HG02938 (cell line): ENCODE measurements around the gene TRPV5.

Experiments used
- ATAC-seq: cut with Tn5 transposase; IDR thresholded peaks from one replicate; pipeline ENCODE4 v1.9.1; 2021; ENCODE audit warnings: mild to moderate bottlenecking, moderate library complexity; ENCODE audit not compliant: unreplicated experiment

Gene TRPV5

DNA sequence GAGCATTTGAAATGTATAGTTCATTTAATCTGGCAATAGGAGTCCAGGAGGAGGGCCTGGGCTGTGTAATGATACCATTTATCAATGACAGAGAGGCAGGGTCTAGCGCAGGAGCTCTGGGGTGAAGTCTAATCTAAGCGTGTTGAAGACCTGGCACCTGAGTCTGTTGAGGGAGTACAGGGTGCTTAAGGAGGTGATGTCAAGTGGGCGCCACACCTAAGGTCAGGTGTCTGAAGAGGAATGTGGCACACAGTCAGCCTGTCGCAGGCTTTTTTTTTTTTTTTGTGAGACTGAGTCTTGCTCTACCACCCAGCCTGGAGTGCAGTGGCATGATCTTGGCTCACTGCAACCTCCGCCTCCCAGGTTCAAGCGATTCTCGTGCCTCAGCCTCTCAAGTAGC lies 8.0 kb upstream of the TRPV5 start:
- ATAC-seq, result no peak

DNA sequence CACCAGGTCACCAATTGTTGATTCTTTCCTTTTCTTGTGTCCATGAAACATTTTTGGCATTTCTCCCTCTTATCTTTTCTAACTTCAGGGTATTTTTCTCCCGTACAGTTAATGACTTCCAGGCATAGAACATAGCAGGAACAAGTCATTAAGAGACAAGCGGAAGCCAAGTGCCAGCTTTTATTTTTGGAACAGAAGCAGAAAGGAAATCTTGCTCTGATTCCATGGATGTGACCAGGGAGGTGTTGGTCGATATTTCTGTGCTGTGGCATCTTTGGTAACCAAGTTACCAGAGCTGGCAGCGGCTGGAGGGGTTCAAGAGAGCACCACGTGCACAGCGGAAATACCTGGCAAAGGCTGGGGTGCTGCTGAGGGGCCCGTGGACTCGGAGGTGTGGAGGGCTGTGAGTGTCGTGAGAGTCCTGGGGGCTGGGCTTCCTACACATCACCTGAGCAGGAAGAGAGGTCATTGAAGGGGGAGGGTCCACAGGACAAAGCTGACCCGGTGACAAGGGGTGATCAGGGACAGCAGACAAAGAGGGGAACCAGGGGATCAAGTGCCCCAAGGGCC lies 7.5 kb upstream of the TRPV5 start:
- ATAC-seq, result no peak

DNA sequence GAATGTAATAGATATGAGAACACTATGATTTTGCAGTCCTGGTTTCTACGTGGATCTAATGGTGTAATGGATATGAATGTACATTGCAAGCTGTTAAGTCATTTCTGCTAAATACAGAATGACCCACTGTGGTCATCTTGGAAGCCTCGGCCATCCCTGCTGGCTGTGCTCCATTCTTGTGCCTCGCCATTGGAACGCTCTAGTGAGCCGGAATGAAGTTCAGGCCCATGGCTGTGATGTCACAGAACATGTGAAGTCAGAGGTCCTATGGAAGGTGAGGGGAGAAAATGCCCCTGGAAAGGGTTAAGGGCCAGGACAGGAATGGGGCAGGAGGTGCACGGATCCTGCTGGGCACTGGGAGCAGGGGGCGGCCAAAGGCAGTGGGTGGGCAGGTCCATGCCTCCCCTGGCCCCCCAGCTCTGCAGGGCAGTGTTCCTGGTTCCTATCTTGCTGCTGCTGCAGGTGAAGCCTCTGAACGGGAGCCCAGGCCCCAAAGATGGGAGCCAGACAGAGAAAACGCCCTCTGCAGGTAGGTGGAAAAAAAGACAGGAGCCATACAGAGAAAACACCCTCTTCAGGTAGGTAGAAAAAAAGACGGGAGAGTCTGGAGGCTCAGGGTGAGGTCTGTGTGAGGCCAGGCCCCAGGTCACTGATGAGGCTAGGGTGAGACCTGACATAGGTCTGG lies 5.8 kb upstream of the TRPV5 start, which contains the start of gene LLCFC1:
LLCFC1 (plus strand) TSS at position 259 of the 685 bp plus-strand sequence; CDS start at position 397, 138 bp downstream.
- no peak for ATAC-seq

DNA sequence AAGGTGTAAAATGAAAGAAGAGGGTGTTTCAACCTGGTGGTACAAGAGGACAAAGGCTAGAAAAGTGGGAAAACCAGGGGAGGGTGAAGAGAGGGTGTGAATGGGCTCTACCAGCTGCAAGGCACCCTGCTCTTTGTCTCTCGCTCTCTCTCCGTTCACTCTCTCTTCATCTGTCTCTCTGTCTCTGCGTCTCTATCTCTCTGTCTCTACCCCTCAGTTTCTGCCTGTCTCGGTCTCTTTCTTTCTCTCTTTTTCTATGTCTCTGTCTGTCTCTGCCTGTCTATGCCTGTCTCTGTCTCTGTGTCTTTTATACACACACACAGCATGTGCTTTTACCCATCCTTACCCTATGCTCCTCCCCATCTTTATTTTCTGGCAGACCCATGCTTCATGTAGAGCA lies 5.1 kb upstream of the TRPV5 start:
- no peak for ATAC-seq

DNA sequence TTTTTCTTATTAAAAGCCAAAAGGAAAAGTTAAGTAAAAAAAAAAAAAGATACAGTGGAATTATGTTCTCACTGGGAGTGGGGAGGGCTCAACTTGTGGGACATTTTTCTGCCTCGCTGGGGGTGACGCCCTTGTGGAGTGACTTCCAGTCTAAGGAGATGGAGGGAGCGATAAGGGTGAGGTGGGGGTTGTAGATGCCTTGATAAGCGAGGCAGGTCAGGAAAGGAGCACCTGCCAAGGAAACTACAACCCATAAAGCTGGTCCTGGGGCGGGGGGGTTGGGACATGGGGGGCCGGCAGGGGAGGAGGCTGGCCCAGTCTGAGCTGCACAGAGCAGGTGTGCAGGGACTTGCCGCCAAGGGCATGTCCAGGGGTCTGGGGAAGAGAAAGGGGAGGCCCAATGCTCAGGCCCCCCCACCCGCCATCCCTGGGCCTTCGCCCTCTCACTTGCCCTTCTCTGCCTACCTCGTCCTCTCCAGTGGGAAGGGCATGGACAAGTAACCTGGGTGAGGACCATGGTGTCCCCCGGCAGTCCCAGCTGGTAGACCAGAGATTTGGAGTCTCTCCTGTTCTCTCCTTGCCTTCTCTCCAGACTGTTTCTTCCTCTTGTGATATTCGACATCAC lies 2.5 kb upstream of the TRPV5 start:
- ATAC-seq, result no peak

DNA sequence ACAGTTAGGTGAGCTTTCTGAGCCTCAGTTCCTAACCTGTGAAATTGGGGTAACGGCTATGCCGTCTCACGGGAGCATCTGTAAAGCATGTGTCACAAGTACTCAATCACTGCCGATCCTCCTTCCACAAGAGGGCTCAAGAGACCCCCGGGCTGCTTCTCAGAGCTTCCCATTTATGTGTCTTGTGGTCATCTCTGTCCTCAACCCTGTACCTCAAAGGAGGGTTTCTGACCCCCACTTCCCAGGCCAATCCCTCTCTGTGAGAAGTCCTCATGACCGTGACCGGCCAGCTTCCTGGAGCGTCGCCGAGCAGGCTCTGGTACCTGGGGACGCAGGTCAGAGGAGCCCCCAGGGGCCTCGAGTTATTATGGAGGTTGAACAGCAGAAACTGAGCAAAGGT lies 510 bp upstream of the TRPV5 start:
- no peak for ATAC-seq

DNA sequence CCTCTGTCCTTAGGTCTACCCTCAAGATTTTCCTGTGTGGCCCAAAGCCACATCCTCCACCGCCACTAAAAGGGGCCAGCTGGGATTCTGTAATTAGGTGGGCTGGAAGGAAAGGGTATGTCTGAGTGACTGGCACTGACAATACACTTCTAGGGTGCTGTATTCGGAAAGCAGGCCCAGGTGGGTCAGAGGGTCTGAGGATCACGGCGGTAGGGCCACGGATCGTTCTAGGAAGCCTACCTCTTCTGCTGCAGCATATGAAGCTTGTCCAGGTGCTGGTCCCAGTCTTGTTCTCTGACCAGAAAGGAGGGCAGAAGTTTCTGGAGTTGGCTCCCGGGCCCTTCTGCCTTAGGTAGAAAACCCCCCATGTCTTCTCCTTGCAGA lies 462 bp downstream of the TRPV5 start:
- no peak for ATAC-seq

DNA sequence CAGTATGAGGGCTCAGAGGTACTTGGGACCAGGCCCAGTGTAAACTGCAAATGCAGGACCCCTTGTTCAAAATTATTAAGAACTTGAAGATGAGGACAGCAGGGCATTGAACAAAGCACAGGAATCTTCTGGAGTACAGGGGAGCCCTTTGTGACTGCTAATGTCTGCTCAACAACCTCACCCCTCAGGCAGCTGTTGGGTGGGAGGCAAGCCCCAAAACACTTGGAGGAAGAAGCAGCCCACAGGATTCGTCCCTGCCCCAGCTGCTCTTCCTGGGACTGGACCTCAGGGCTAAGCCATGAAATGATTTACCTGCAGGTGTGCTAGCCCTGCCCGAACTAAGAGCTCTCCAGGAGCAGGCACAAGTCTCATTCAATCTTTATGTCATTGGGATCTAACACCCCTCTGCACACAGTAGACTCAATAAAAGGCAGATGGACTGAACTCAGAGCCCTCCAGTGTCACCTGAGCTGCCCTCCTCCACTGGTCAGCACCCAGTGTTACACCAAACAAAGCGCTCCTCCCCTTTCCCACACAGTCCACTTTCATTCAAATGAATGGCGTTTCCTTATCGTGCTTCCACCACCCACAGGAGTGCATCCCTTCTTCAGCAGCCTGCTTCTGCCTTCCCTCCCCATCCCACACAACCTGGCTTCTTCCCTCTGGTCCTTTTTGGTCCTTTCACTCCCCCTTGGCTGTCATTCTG lies 1.0 kb downstream of the TRPV5 start:
- ATAC-seq, result no peak

DNA sequence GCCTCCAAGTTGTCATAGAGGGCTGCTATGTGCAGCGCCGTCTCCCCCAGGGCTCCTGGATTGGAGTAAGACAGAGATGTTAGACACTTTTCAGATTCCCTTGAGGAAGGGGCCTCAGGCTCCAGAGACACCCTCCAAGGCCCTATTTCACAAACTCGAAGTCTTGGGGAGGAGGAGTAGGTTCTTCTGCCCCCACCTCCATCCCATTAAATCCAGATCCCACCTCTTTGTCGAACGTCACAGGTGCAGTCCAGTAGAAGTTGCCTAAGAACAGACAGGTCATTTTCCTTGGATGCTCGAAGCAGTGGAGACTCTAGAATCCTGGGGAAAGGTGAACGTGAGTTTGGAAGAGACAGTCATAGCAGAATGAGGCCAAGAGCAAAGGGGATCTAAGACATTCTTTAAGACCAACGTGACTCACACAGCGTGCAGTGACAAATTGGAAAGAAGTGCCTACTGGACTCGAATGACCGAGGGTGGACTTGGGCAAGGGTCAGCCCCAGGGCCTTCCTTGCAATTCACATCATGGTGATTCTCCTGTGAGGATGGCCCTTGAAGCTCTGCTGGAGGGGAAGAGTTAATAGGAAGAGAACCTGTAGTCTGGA lies 3.3 kb downstream of the TRPV5 start:
- ATAC-seq, result no peak

DNA sequence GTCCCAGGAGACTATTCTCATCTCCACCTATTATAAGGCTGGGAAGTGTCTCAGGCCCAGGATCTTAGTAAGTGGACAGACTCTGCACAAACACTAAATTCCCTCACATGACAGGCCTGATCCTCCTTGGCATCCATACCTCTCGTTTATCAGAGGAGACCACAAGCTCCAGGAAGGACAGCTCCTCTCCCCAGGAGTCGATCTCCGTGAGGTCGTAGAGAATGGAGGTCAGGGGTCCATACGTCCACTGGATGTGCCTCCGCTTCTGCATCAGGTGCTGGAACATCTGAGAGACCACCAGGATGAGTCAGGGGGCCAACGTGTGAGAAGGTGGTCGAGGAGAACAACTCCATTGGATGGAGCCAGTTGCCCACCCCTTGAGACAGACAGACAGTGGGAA lies 5.6 kb downstream of the TRPV5 start:
- ATAC-seq, result no peak

DNA sequence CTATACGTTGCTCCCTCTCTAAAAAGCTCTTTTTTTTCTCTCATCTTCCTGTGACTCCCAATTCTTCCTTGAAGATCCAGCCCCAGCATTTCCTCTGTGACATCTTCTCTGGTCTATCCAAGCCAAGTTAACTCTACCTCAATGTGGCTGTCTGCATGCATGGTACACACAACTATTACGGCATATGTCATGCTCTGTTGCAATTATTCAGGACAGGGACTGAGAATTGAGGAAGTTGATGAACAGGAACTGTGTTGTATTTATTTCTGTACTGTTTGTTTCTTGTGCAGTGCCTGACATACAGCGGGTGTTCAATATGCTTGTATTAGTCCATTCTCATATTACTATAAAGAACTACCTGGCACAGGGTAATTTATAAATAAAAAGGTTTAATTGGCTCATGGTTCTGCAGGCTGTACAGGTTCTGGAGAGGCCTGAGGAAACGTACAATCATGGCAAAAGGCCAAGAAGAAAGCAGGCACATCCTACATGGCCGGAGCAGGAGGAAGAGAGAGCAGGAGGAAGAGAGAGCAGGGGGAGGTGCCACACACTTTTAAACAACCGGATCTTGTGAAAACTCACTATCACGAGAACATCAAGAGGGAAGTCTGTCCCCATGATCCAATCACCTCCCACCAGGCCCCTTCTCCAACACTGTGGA lies 6.3 kb downstream of the TRPV5 start:
- no peak for ATAC-seq

DNA sequence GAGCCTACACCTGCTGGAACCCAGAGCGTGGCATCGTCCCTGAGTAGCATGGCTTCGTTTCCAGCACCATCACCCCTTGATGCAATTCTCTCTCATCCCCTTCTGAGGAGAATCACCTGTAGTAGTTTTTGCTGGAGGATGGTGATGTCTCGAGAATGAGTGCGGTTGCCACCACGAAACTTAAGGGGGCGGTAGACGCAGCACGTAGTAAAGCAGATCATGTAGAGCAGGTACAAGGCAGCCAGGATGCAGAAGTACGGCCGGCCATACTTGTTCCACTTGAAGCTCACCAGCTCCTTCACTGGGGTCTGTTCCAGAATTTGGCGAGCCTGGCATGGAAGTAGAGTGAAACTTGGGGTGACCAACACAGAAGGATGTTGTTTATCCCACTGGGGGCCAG lies 8.1 kb downstream of the TRPV5 start:
- peak; percentile 64 for ATAC-seq

DNA sequence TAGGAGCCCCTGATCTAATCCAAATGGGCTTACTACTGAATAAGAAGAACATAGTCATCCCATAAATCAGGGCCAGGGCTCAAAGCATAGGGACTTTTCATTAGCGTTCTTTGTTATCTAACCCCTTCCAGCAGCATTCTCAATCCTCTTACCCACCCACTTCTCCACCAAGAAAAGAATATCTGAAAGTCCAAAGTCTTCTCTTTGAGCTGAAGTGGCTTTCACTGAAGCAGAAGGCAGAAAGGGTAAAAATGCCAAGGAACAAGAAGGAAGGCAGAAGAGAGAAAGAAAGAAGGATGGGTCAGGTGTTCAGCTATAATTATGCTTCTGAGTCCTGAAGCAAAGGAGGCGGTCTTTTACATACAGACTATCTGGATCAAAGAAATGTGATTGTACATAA lies 10.2 kb downstream of the TRPV5 start:
- ATAC-seq, result no peak

DNA sequence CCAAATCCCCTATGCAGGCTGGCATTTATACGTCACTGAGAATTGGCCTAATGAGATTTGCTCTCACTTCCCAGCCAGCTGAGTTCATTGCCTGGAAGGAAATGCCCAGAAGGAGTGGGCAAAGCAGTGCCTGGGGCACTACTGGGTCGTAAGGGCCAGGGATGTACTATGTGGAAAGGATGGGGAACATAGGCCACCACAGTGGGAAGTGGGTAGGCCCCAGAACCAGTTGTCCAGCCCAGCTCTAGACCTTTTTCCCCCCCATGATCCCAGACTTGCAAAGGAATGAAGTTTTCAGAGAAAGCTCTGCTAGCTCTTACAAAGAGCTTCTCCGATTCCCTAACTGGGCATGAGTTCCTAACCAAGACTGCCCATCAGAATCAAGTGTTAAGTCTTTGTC lies 13.9 kb downstream of the TRPV5 start:
- no peak for ATAC-seq

DNA sequence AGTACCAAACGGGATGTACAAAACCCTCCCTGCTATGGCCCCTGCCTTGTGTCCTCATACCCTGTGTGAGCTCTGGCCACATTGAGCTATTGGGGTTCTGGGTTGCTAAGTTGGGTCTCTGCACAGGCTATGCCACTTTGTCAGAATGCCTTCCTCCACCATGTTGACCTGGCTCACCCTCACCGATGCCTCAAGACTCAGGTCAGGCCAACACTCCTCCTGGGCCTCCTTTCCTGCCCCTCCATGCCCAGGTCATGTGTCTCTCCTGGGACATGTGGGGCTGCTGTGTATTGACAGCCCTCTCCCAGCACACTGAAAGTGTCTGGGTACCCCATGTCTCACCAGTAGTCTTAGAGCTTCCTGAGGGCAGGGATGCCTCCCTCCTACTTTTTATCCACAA lies 14.6 kb downstream of the TRPV5 start:
- ATAC-seq, result no peak

DNA sequence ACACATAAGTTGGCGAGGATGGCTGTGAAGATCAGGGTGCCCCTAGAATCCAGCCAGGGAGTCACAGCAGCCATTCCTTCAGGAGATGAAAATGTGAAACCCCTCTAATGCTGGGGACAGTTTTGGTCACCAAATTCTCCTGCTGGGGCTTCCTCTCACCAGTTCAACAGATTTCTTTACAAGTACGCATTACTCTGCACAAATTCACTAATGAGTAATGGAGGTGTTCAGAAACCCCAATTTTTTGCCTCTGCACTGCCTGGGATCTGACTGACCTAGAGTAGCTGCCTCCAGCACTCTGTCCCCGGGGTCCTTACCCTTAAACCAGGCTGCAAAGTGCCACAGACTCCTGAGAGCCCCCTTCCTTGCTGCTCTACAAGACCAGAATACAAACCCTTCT lies 16.1 kb downstream of the TRPV5 start:
- no peak for ATAC-seq

DNA sequence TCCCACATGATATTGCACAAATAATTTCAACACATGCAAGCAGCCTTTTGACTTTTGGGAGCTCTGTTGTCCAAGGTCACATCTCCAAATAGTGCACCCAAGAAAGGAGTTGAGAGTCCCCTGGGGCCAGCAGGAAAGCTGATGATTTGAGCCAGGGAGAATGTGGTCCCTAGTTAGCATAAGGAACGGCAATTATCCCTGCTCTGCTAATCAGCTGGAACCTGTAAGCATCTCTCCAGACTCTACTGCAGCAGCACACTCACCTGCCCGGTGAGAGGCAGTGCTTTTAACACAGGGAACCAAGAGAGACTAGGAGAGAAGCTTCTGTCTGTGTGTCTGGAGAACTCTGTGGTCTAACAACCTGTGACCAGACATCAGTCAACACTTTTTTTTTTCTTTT lies 17.0 kb downstream of the TRPV5 start:
- no peak for ATAC-seq

DNA sequence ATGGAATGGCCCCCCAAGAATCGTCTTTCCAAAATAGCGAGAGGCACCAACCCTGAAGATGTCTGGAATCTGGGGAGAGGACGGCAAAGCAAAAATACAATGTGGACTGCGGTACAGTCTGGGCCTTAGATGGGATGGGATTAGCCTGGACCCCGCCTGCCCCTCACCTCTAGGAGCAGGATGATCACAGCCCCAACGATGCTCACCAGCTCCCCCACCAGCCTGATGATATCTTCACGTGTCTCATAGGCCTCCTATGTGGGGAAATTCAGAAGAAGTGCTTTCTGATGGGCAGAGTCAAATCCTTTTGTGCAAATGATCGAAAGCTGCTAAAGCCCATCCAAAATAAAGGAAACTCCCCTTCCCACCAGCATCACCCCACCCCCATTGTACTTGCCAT lies 18.2 kb downstream of the TRPV5 start:
- no peak for ATAC-seq

DNA sequence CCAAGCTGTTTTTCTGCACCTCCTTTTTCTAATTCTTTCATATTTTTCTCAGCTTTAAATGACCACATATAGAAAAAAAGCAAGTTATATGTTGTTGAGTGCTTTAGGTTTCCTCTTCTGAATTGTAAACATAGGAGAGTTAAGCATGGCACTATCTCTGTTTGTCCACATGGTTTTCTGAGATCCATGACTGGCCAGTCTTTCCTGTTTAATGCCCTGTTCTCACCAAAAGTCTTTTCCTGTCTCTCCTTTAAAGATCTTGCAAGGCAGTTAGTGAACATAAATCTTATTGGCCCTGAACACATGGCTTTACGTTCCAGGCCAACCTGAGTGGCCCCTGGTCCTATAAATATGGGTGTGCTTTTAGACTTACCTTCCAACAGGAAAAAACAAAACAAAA lies 19.4 kb downstream of the TRPV5 start:
- ATAC-seq, result no peak

DNA sequence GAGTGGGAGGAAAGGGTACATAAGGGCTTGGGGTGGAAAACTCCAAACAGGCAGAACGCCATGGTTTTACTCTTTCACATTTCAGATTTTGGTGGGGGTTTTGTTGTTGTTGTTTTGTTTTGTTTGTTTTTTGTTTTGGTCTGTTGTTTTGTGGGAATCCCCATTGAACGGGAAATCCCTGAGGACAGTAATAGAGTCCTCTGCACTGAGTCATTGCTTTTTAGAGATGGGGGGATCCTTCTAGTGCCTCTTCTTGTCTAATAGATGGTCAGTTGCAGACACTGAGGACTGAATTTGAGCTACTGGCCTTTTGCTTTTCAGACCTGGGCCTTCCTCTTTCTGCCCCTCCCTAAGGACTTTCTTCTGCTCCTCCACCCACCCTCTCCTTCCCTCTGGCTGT lies 20.0 kb downstream of the TRPV5 start:
- no peak for ATAC-seq

DNA sequence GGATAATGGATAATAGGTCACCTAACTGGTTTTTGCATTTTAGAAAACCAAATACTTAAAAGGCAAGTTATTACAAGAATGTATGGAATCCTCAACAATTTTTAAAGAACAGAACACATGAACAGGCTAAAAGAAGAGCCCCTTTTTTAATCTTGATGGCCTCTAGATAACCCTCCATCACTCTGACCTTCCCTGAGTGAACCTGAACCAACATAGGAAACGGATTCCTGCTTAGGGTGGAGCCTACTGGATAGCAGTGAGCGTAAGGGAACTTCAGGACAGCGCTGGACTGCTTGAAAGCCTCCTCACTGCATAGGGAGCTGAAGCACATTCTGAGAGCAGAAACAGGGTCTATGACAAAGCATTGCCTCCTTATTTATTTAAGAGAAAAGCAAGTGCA lies 20.5 kb downstream of the TRPV5 start:
- no peak for ATAC-seq
